ENCODE results near the gene PLA2G4B.

DNA sequence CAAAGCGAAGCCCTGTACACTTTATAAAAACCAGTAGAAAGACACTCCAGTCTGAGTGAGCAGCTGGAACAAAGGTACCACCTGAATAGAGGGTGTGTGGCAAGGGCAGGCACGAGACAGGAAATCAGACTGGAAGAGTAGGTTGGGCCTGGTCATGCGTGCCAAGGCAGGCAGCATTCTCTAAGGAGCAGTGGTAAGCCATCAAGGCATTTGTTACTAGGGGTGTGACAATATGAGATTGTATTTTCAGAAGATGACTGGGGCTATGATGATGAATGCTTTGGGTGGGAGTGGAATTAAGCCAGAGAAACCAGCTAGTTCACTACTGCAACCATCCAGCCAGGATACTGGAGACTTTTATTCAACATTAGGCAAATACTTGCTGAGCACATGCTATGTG lies 5.8 kb upstream of the PLA2G4B start:
- TF ChIP-seq EP300 (IDR thresholded peaks at IDR 0.05) = no peak
- TF ChIP-seq, protein P1, sequence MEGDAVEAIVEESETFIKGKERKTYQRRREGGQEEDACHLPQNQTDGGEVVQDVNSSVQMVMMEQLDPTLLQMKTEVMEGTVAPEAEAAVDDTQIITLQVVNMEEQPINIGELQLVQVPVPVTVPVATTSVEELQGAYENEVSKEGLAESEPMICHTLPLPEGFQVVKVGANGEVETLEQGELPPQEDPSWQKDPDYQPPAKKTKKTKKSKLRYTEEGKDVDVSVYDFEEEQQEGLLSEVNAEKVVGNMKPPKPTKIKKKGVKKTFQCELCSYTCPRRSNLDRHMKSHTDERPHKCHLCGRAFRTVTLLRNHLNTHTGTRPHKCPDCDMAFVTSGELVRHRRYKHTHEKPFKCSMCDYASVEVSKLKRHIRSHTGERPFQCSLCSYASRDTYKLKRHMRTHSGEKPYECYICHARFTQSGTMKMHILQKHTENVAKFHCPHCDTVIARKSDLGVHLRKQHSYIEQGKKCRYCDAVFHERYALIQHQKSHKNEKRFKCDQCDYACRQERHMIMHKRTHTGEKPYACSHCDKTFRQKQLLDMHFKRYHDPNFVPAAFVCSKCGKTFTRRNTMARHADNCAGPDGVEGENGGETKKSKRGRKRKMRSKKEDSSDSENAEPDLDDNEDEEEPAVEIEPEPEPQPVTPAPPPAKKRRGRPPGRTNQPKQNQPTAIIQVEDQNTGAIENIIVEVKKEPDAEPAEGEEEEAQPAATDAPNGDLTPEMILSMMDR (IDR thresholded peaks at IDR 0.05) = no peak

Measured in sigmoid colon (tissue), 4 donors.